ENCODE data around the gene DNM2. TPM values are rescaled to one million over a fixed set of nuclear protein-coding genes. Genes with fewer than 3 reads are reported as not detected.
"Not testable (repeated sequence)": the region's sequence is repeated elsewhere in the genome, so short reads cannot be mapped to it uniquely, and the experiment has no call there.

DNM2 gene
- total RNA-seq, 4 donors from 2014 or later: 182 to 245 (median 218) TPM

GRCh38 chr19:10854350-10855089, 136.6 kb downstream of the DNM2 start:
- no peak for DNase-seq (ENCODE audit: low spot score in 2 of 2)
- no peak overlapping the region for H3K4me3 ChIP-seq (ENCODE audit: low read depth, poor library complexity, severe bottlenecking)
- WGBS, 2 donors: 69 to 70% methylated on average over 7 of the region's 7 CpGs
- TF ChIP-seq POLR2A (IDR thresholded peaks at IDR 0.05) (no peak), CTCF (IDR thresholded peaks at IDR 0.05) (no peak)
- intact Hi-C loops (cut with DNase I; ENCODE audit: low total_unique reads): no loop called here

GRCh38 chr19:10855879-10856522, 138.1 kb downstream of the DNM2 start:
- intact Hi-C loops (cut with DNase I; ENCODE audit: low total_unique reads): no loop called here
- DNase-seq (ENCODE audit: low spot score in 2 of 2): no peak

GRCh38 chr19:10856899-10857298, 139.0 kb downstream of the DNM2 start:
- intact Hi-C loops (cut with DNase I; ENCODE audit: low total_unique reads); H3K4me3 ChIP-seq (ENCODE audit: low read depth, poor library complexity, severe bottlenecking); DNase-seq (ENCODE audit: low spot score in 2 of 2): not testable (repeated sequence)
- 94 to 100% methylated on average over 1 of the region's 1 CpG for WGBS, 2 donors

More at GRCh38 chr19:10855879-10856522, 138.1 kb downstream of the DNM2 start:
- H3K4me3 ChIP-seq (ENCODE audit: low read depth, poor library complexity, severe bottlenecking): no peak overlapping the region
- 82 to 86% methylated on average over 5 of the region's 5 CpGs for WGBS, 2 donors
- no peak for TF ChIP-seq POLR2A (IDR thresholded peaks at IDR 0.05)

- TF ChIP-seq POLR2A (IDR thresholded peaks at IDR 0.05) (no peak), CTCF (IDR thresholded peaks at IDR 0.05) (no peak)
- DNase-seq (ENCODE audit: low spot score in 2 of 2): no peak
- intact Hi-C loops (cut with DNase I; ENCODE audit: low total_unique reads): no loop called here
- no peak overlapping the region for H3K4me3 ChIP-seq (ENCODE audit: low read depth, poor library complexity, severe bottlenecking)
- 40 to 42% methylated on average over 4 of the region's 4 CpGs for WGBS, 2 donors
Observed at GRCh38 chr19:10858204-10858828, 140.4 kb downstream of the DNM2 start.

- H3K4me3 ChIP-seq (ENCODE audit: low read depth, poor library complexity, severe bottlenecking): no peak overlapping the region
- intact Hi-C loops (cut with DNase I; ENCODE audit: low total_unique reads): loop anchor here (5.0 kb wide), 1 partner anchor 144 kb away; the partner anchor contains the start of gene DNM2
- no peak for DNase-seq (ENCODE audit: low spot score in 2 of 2)
- 69 to 71% methylated on average over 7 of the region's 7 CpGs for whole genome bisulfite sequencing, 2 donors
- TF ChIP-seq CTCF (IDR thresholded peaks at IDR 0.05): no peak
- TF ChIP-seq POLR2A (IDR thresholded peaks at IDR 0.05): no peak
Observed at GRCh38 chr19:10861103-10861651, 143.3 kb downstream of the DNM2 start.

GRCh38 chr19:10862561-10863106, 144.8 kb downstream of the DNM2 start:
- TF ChIP-seq CTCF (IDR thresholded peaks at IDR 0.05) (no peak), POLR2A (IDR thresholded peaks at IDR 0.05) (no peak)
- H3K4me3 ChIP-seq (ENCODE audit: low read depth, poor library complexity, severe bottlenecking): no peak overlapping the region
- intact Hi-C loops (cut with DNase I; ENCODE audit: low total_unique reads): loop anchor here (5.0 kb wide), 1 partner anchor 145 kb away; the partner anchor contains the start of gene DNM2
- DNase-seq (ENCODE audit: low spot score in 2 of 2): no peak
- 85 to 88% methylated on average over 6 of the region's 6 CpGs for WGBS, 2 donors

All from lower leg skin (tissue), 4 donors.